Measurements from ENCODE around the gene PPFIA2.

Gene PPFIA2

DNA sequence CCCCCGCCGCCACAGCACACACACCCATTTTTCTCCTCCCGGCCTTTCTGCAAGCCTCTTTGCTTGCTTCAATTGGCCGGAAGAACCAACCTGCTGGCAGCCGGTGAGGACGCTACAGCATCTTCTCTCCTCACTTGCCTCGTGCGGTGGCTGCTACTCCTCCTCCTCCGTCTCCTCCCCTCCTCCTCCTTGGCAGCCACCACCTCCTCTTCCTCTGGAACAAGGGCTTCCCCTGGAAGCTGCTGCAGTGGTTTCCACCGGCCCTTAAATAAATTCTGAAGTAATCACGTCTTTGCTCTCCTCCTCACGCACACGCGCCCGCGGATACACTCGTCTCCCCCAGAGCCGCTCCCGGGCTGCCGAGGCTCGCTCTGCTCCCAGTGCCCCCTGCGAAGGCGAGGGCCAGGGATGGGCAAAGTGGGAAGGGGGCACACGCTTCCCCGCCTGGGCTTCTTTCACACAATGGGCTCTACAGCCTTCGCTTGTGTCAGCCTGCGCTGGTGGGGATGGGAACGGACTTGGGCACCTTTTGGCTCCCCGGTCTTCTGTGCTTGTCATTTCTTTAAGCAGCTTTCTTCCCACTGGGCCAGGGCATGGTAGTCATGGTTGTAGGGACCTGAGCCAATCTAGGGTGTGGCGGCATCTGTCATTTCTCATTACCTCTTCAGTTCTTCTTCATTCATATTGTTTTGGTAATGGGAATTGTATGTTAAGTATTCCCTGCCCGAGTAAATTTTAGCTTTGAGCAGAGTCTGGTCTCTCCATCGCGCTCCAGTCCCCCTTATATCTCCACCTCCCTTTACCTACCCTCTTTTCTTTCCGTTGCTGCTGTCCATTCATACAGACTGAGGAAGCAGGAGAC lies at the start of gene PPFIA2:
PPFIA2 (minus strand) TSS at position 161 of the 862 bp plus-strand sequence.
- DNase-seq = peak; percentile 71

DNA sequence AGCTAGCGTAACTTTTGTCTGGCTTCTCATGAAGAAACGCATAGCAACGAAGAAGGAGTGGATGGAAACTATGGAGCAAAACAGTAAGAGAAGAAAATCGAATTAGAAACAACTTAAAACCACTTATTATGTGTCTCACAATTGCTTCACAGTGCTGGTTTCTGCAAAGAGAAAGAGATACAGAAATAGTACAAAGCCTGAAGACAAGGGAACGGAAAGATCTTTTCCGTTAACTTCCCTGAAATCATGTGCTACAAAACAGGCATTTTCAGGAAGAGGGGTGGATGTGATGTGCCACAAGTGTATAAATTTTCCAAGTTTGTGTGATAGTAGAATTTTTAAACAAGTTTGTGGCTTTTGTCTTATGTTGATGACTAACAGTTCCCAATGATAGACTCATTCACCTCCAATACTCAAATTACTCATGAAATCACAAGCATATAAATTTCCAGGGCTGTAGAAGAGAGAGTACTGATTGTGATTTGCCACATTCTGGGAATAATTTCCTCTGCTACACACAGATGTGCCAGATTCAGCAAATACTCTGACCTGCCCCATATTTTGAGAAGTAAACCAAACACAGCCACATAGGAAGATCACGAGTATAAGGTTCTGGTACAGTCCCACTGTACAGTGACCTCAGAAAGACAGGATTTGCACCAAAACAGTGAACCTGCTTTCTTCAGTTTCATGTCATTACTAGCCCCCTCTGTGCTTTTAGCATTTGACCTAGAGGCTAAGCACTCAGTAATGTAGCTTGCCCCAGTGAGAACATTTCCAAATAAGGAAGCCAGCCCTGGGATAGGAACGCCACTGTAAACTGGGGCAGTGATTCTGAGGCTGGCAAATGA lies 41.4 kb upstream of the PPFIA2 start:
- no peak for DNase-seq

DNA sequence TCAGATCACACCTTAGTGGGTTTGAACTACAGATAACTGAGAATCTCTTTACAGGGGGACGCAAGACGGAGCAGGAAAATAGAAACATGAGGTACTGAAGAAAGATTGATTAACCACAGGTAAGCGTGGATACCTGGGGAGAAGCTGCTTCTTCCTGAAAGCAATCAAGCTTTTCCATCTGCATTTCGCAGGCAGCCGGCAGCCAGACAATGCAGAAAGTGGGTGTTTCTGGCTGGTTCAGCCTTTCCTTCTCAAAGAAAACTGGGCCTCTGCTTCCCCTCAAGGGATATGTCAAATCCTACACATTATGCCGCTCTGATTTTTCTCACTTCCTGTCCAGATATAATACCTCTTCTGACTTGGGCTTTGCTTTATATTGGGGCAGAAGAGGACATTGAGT lies 39.1 kb upstream of the PPFIA2 start:
- DNase-seq = no peak

DNA sequence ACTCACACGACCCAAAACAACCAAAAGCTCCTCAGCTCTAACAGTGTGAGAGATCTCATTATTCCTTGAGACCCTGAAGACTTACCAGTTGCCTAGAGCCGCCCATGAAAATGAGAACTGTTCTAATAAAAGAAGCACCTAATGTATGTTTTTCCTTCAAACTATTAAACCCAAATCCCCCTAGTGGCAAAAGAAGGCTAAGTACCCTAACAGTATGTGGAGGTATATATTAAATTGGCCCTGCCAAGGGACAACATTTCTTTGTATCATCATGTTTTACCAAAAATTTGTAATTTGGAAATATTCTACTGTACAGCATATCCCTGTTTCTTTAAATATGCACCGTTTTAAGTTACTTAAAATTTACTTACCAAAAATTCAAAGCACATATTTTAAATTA lies 38.0 kb upstream of the PPFIA2 start:
- DNase-seq = no peak

DNA sequence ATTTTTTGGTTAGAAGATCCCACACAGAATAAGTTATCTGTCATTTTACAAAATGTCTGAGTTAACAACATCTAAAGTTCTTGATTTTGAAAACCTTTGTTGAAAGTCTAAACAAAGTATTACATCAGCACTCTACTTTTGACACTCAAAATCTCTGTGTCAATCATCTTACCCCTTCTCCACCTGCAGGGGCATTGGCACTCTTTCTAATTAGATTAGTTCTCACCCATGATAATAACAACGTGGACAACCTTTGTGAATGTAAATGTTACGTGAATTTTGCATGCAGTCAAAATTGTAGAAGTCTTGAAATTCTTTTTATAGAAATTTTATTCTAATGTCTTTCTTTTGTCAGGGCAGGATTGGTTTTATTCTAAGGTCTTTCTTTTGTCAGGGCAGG lies 33.5 kb upstream of the PPFIA2 start:
- DNase-seq = no peak

DNA sequence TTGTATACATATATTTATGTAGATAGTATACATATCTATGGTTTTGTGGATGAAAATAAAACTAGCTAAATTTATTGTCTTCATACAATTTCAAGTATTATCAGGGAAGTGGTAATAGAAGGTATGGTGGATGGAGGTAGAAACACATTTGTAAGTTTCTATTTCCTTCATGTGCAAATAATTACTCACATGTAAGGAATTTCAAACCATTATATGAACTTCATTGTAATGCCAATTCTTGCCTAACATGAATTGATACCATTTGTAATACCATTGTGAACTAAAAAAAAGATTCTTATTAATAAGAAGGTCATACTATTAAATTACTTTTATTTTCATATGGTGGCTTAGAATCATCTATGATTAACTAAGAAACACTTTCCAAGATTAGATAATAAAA lies 20.1 kb upstream of the PPFIA2 start:
- DNase-seq = no peak

DNA sequence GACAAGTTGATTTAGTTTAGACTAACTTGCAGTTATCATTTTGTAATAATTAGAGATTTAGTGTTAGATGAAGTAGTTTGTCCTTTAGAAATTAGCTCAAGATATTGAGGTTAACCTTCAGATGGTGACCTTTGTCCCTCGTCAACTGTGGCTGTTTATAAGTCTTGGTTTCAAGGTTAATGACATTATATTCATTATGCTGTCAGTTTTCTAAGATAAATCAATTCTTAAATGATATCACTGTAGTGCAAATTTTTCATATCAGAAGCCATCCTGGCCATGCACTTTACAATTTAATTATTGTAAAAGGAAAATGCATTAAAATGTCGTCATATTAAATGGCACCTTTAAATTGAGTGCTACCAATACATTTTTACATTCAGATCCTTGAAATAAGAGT lies 19.6 kb upstream of the PPFIA2 start:
- DNase-seq = no peak

DNA sequence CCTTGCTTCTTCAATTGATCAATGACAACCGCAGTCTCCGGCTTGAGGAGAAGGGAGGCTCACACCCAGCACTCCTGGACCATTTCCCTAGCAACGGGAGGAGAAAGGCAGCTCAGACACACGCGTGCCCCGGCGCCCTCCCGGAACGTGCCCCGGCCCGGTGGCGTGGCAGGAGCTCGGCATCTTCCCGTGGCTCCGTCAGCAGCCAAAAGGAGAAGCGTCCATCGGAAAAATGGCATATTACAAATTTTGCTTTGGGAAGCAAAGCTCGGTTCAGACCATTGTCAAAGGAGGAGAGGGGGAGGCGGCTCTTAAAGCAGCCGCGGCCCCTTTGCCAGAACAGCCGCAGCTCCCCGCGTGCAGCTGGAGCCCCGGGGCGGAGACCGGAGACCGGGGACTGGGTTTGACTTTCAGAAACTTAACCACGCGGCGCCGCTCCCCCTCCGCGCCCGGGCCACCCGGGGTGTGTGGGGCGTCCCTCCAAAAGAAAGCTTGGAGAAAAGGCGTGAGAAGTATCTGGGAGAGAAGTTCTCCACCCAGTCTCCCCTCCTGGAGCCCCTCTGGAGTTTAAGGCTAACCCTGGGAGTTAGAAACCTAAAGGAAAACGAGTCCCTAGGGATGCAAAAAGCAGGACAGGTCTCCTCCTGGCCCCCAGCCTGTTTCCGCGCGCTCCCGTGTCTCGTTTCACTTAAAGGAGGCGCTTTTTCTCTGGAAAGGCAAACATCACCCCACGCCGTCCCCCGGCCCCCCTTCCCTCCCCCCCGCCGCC lies 545 bp downstream of the PPFIA2 start:
- peak; percentile 74 for DNase-seq

DNA sequence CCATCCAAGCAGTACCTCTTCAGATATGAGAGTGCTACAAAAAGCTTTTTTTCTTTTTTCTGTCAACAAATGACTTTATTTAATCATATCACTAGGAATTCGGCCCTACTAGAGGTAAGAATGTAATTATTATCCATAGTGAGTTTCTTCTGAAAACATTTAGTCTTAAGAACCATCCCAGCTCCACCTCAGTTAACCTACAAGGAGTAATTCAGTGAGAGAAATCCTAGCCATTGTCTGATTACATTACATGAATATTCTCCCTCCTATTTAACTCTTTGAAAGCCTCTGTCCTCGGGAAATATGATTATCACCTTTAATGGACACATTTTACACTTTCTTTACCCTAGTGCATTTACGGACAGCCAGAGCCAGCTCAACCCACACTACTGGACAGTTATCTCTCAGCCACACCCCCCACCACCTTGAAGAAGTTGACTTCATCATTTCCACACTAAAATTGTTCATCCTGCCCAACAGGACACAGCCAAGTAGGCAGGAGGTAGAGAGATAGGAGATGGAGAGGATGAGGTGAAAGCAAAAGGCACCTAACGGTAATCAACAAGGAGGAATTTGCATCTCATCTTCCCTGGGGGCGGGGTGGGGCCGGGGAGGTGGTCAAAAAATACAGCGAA lies 1.3 kb downstream of the PPFIA2 start:
- DNase-seq = no peak

DNA sequence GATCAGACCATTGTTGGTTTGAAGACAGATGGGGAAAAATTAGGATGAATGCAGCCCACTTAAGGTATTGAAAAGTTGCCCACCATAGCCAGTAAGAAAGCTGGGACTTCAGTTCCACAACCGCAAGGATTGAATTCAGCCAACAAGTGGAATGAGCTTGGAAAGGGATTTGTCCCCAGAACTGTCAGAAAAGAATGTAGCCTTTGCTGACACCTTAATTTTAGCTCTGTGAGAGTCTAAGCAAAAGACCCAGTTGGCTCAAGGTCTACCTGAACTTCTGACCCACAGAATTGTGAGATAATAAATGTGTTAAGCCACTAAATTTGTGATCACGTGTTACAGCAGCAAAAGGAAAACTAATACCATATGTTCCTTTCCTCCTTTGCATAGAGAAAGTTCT lies 29.4 kb downstream of the PPFIA2 start:
- DNase-seq = no peak

DNA sequence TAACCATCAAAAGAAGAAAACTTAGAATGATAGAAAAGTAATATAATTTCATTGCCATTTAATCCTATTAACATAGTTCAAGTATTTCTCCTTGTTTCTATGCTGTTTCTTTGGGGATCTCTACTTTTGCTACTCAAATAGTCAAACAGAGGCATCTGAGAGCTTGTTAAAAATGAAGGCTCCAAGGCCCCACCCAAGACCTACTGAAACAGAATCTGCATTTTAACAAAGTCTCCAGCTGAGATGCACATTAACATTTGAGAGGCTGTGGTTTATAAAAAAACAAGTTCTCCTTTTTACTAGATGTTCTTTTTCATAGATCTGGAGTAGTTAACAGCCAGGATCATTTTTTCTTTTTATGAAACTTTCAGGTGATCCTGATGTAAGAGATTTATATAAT lies 31.8 kb downstream of the PPFIA2 start:
- DNase-seq = no peak

DNA sequence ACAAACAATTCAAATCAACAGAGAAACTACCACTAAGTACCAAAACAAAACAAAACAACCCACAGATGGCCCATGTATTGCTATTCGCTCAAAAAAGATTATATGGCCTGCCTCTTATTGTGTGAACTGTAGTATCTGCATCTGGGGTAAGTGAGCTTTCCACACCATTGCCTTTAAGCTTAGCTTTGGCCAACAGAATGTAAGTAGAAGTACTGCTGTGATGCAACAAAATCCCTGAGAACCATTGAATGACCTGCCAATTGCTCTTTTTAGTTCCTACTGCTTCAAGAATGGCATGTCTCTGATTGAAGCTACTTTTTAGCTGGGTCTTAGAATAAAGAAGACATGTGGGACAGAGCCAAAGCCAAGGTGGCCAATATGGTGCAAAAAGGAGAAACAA lies 32.5 kb downstream of the PPFIA2 start:
- DNase-seq = no peak

DNA sequence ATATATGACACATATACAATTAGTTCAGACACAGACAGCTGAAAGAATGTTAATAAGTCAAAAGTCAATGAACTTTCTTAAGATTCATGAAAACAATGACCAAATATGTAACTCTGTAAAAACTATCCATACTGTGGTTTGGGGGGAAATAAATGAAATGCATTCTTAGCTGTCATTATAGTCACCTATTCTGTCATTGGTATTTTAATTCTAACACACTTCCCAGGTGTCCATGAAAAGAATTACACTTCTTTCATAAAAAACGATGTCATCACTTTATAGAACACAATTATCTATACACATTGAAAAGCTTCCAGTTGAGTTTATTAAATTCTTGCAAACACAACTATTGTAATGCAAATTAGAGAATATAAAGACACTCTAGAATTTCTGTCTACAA lies 35.8 kb downstream of the PPFIA2 start:
- DNase-seq = no peak

DNA sequence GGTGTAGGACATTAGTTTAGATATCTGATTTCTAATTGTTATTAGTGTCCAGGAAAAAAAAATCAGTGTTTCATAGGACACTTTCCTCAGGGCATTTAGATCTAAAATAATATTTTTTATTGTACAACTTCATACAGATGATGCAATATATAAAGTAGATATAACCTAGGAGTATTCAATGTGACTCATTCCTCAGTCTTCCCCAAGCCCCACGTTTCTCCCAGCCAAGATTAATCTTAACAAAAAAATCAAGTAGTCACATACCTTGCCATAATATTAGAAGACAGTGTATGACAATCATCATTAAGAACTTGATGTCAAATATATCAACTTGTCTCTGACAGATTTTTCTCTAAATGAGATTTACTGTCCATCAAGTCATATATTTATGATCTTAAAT lies 37.1 kb downstream of the PPFIA2 start:
- DNase-seq = no peak

DNA sequence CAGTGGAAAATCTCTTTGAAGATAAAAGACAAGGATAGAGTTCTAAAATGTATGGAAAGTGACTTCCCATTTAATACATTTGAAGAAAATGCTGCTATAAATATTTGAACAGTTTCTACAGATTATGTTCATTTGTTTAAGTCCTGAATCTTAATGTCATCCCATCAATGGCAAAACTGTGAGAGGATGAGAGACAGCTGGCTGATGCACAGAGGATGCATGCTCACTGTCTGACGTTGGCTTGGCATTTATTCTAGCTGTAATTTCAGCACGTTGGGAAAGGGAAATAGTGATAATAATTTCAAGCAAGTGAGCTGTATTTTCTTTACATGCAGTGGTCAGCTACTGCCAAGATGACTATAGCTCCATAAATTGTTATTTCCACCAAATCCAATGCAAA lies 40.5 kb downstream of the PPFIA2 start:
- DNase-seq = no peak

DNA sequence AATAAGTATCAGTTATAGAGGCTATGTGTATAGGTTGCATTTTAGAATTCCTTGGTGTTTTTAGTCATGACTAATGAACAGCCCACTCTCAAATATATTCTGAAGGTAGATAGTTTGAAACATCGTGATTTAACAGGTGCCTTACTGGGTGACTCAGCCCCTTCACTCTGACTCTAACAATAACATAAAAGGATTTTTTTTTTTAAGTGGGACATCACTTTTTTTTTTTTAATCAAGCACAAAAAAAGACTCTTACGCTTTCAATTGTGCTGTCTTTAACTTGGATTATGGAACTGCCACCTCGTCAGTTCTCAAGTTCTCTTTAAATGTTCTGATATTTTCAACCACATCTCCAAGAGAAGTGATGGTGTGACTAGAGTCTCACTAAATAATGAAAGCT lies 46.6 kb downstream of the PPFIA2 start:
- no peak for DNase-seq

DNA sequence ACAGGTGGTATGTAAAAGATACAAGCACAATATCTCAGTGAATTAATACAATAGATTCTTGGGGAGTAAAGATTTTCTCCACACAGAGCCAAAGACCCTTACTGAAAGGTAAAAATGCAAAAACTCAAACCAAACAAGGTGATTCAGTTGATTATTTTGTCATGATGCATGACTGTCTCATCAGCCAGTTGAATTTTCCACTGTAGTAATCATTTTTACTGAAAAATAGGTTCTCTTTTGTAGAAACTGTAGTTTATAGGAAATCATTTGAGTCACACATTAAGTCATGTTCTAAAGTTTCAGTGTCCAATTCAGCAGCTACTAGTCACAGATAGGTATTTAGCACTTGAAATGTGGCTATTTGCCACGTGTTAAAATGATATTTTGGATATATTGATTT lies 53.6 kb downstream of the PPFIA2 start:
- DNase-seq = no peak

DNA sequence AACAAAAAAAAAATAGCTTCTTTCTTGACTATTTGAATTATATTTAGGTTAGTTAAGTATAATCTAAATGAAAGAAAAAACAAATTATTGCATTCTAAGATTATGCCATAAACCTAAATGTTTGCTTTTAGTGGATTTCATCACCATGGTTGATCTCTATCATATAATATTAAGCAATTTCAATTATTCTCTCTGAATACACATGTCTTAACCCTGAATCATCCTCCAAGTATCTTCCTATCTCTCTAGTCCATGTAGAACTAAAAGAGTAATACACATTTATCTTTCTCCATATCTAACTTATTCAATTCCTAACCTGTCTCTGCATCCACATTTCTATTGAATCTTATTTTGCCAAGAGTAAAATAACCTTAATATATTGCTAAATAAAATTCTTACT lies 59.6 kb downstream of the PPFIA2 start:
- DNase-seq = no peak

DNA sequence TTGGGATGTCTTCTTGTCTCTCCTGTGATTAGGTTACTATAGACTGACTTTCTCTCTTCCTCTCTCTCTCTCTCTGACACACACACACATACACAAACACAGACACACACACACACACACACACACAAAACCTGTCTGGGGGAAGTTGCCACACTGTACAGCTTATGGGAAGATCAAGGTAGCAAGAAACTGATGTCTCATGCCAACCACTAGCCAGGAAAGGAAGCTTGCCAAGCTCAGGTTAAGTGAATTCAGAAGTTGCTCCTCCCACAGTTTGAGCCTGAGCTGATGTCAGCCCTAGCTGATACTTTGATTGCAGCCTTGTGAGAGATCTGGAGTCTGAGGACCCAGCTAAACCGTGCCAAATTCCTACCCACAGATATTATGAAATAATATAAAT lies 67.1 kb downstream of the PPFIA2 start:
- no peak for DNase-seq

DNA sequence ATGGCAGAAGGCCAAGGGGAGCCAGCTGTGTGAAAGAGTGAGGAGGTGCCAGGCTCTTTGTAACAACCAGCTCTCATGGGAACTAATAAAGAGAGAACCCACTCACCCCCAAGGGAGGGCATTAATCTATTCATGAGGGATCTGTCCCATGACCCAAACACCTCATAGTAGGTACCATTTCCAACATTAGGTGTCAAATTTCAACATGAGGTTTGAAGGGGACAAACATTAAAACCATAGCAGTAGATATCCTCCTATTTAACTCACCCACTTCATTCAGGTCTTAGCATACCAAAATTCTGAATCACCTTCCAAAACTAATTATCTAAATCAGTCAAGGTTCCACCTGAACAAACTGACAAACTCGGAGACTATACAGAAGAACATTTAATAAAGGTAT lies 75.3 kb downstream of the PPFIA2 start:
- no peak for DNase-seq

DNA sequence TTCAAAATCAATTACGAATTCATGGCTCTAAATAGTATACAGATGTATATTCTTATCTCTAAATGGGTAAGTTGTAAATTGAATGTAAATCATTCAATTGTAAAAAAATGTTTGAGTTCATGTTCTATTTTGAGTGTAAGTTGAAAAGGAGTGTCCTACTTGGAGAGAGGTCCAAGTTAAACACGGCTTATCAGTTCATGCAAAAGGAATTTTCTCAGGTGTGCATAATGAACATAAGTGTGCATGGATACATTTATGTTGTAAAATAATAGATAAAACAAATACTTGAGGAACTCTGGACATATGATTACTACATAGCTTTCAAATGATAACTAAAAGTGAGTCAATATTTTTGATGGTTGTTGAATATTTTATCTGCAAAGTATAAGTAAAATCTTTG lies 79.5 kb downstream of the PPFIA2 start:
- DNase-seq = no peak

DNA sequence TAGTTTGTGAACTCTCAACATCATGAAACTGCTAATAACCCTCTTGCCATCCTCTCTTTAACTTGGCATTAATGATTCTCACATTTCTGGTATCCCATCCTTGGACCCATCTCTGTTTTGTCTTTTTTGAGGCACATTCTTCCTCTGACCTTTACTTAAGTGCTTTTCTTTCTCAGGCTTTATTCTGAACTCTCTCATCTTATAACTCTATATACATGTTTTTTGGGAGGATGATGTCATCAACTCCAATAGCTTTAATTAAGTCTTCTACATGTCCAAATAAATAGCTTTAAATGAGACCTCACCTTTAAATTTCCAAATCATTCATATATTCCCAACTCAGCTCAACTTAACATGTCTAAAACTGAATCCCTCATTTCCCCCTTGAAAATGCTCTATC lies 88.4 kb downstream of the PPFIA2 start:
- DNase-seq = no peak

DNA sequence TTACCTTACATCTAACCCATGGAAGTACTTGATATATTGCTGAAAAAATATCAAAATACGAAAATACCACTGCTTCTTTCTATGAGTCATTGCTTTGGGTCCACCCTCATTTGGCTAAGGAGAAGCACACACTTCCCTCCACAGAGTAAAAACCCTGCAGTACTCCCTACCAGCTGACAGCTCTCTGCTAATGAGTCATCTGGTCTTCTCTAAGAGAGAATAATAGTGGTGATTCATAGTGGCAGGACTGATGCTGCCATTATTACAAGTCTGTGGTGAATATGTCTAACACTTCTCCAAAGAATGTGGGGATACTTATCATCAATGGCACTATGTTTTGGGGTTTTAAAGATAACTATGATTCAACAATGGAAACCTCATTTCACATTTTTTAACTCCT lies 90.7 kb downstream of the PPFIA2 start:
- no peak for DNase-seq

Measured in right hindlimb (tissue), 1 donor.